IMR-90 (cell line): Measurements from ENCODE around the gene CUL1. TPM values are rescaled to one million over a fixed set of nuclear protein-coding genes. Genes with fewer than 3 reads are reported as not detected.

Source experiments
- ATAC-seq: fragments of 200-7000 bp; cut with Tn5 transposase; 2 replicates; pipeline ENCODE4 v1.9.1; 2020; ENCODE audit warnings: low read depth, mild to moderate bottlenecking, moderate library complexity
- BruUV-seq: library from RNA; stranded (reverse); fragments of 400-500 nt; replicated peaks from 2 replicates; lab custom pipeline; 2021; lab: Mats Ljungman, UMichigan
- CTCF ChIA-PET: fragments of 300-600 bp; formaldehyde crosslinking; extraction: SDS; loops from one replicate; lab custom pipeline; 2021; ENCODE audit warnings: antibody characterized with exemption; lab: Yijun Ruan, JAX
- POLR2A ChIA-PET: fragments of 300-600 bp; sonication (Branson Sonifier 250); formaldehyde crosslinking; loops from one replicate; lab custom pipeline; 2022; ENCODE audit warnings: antibody characterized with exemption; ENCODE audit not compliant: unreplicated experiment; lab: Charles Lee
- DNase-seq: peaks from one replicate; pipeline ENCODE4 v3.0.0; 2013
- H2AFZ ChIP-seq: replicated peaks from 2 replicates; pipeline ENCODE3; 2013; ENCODE audit warnings: low read length, mild to moderate bottlenecking; ENCODE audit not compliant: poor library complexity
- H2AK5ac ChIP-seq: 2 replicates; pipeline ENCODE4 v1.6.1; 2013; ENCODE audit warnings: low read depth, low read length, inconsistent platforms
- H2AK9ac ChIP-seq: replicated peaks from 2 replicates; pipeline ENCODE3; 2013; ENCODE audit warnings: mild to moderate bottlenecking, low read depth, low read length, moderate library complexity; ENCODE audit not compliant: poor library complexity
- H2BK120ac ChIP-seq: 2 replicates; pipeline ENCODE4 v1.6.1; 2013; ENCODE audit warnings: low read depth, low read length, inconsistent platforms
- H2BK15ac ChIP-seq: 3 replicates; pipeline ENCODE4 v1.6.1; 2013; ENCODE audit warnings: low read depth, low read length, inconsistent platforms
- H2BK20ac ChIP-seq: 2 replicates; pipeline ENCODE4 v1.6.1; 2013; ENCODE audit warnings: low read depth, mild to moderate bottlenecking, inconsistent platforms, low read length, moderate library complexity
- H2BK5ac ChIP-seq: 2 replicates; pipeline ENCODE4 v1.6.1; 2013; ENCODE audit warnings: mild to moderate bottlenecking, low read depth, low read length, inconsistent platforms; ENCODE audit not compliant: poor library complexity, severe bottlenecking
- H3K14ac ChIP-seq: replicated peaks from 2 replicates; pipeline ENCODE4 v1.6.1; 2013; ENCODE audit warnings: low read depth, low read length, inconsistent platforms
- H3K18ac ChIP-seq: 2 replicates; pipeline ENCODE4 v1.6.1; 2013; ENCODE audit warnings: low read depth, low read length, control low read depth
- H3K23ac ChIP-seq: 2 replicates; pipeline ENCODE4 v1.6.1; 2013; ENCODE audit warnings: low read depth, low read length, inconsistent platforms
- H3K27ac ChIP-seq: 2 replicates; pipeline ENCODE4 v1.5.1; 2013; ENCODE audit warnings: mild to moderate bottlenecking, control low read depth, low read length; ENCODE audit not compliant: insufficient read depth
- H3K27me3 ChIP-seq: 2 replicates; pipeline ENCODE4 v1.6.1; 2013; ENCODE audit warnings: low read length; ENCODE audit not compliant: control insufficient read depth, insufficient read depth
- H3K36me3 ChIP-seq: 2 replicates; pipeline ENCODE4 v1.6.1; 2013; ENCODE audit warnings: low read length, mixed read lengths; ENCODE audit not compliant: control insufficient read depth, insufficient read depth
- H3K4ac ChIP-seq: 2 replicates; pipeline ENCODE4 v1.6.1; 2013; ENCODE audit warnings: low read depth, low read length, inconsistent platforms
- H3K4me1 ChIP-seq: 2 replicates; pipeline ENCODE4 v1.6.1; 2013; ENCODE audit warnings: low read length, mixed read lengths; ENCODE audit not compliant: control insufficient read depth, insufficient read depth
- H3K4me2 ChIP-seq: 2 replicates; pipeline ENCODE4 v1.6.1; 2013; ENCODE audit warnings: low read depth, mild to moderate bottlenecking, control low read depth, low read length, moderate library complexity
- H3K4me3 ChIP-seq: 2 replicates; pipeline ENCODE4 v1.5.1; 2013; ENCODE audit warnings: low read depth, mild to moderate bottlenecking, control low read depth, low read length, moderate library complexity; ENCODE audit not compliant: insufficient read depth
- H3K56ac ChIP-seq: 2 replicates; pipeline ENCODE4 v1.6.1; 2013; ENCODE audit warnings: low read length, inconsistent platforms; ENCODE audit not compliant: insufficient read depth; ENCODE audit errors: extremely low read depth
- H3K79me1 ChIP-seq, 2 experiments: 2 replicates each; pipeline ENCODE4 v1.6.1; 2013; ENCODE audit warnings: low read length in 2 of 2, inconsistent platforms in 1 of 2, low read depth in 1 of 2
- H3K9ac ChIP-seq: 2 replicates; pipeline ENCODE4 v1.6.1; 2013; ENCODE audit warnings: low read depth, low read length, control low read depth
- H3K9me1 ChIP-seq: 2 replicates; pipeline ENCODE4 v1.6.1; 2013; ENCODE audit warnings: low read length, inconsistent platforms; ENCODE audit not compliant: insufficient read depth
- H3K9me3 ChIP-seq: 2 replicates; pipeline ENCODE4 v1.6.1; 2013; ENCODE audit warnings: low read length; ENCODE audit not compliant: control insufficient read depth, insufficient read depth
- H4K20me1 ChIP-seq: 2 replicates; pipeline ENCODE4 v1.6.1; 2013; ENCODE audit warnings: low read length, inconsistent platforms; ENCODE audit not compliant: insufficient read depth
- H4K5ac ChIP-seq: 2 replicates; pipeline ENCODE4 v1.6.1; 2013; ENCODE audit warnings: mild to moderate bottlenecking, low read depth, low read length, control low read depth
- H4K8ac ChIP-seq, 2 experiments: 2 replicates each; pipeline ENCODE4 v1.6.1; 2013; ENCODE audit warnings: low read depth in 2 of 2, low read length in 2 of 2, control low read depth in 1 of 2, inconsistent platforms in 1 of 2
- H4K91ac ChIP-seq: 2 replicates; pipeline ENCODE4 v1.6.1; 2013; ENCODE audit warnings: low read depth, low read length, inconsistent platforms; ENCODE audit not compliant: insufficient read depth
- BHLHE40 ChIP-seq: fragments of 150-350 bp; IDR thresholded peaks from 2 replicates; pipeline ENCODE4 v1.6.1; 2016; ENCODE audit warnings: mild to moderate bottlenecking, low read depth, low read length
- CHD1 ChIP-seq: IDR thresholded peaks from 2 replicates; pipeline ENCODE4 v1.6.1; 2012; ENCODE audit warnings: low read depth, low read length, improper control_type of control experiment
- ELK1 ChIP-seq: fragments of 150-350 bp; IDR thresholded peaks from 2 replicates; pipeline ENCODE4 v1.6.1; 2016; ENCODE audit warnings: low read depth, mild to moderate bottlenecking, low read length, moderate library complexity, borderline replicate concordance
- FOS ChIP-seq: fragments of 150-350 bp; IDR thresholded peaks from 2 replicates; pipeline ENCODE4 v1.6.1; 2016; ENCODE audit warnings: low read depth, low read length
- MAFK ChIP-seq: IDR thresholded peaks from 2 replicates; pipeline ENCODE4 v1.6.1; 2012; ENCODE audit warnings: low read depth, low read length, improper control_type of control experiment
- MAZ ChIP-seq: IDR thresholded peaks from 2 replicates; pipeline ENCODE4 v1.6.1; 2012; ENCODE audit warnings: low read depth, mild to moderate bottlenecking, low read length, improper control_type of control experiment, moderate library complexity, borderline replicate concordance
- POLR2A ChIP-seq: IDR thresholded peaks from 2 replicates; pipeline ENCODE4 v1.6.1; 2012; ENCODE audit warnings: mild to moderate bottlenecking, low read depth, low read length
- RFX5 ChIP-seq: IDR thresholded peaks from 2 replicates; pipeline ENCODE4 v1.8.0; 2012; ENCODE audit warnings: low read depth, mild to moderate bottlenecking, low read length, moderate library complexity
- SMC3 ChIP-seq: fragments of 150-350 bp; IDR thresholded peaks from 2 replicates; pipeline ENCODE4 v1.6.1; 2016; ENCODE audit warnings: low read depth, mild to moderate bottlenecking, antibody characterized with exemption, low read length, moderate library complexity
- WGBS, 2 experiments: methylation state at CpG; one replicate each; pipeline versions ENCODE4 v1.1.5 to v1.1.7; 2013; ENCODE audit warnings: missing lambda C conversion rate in 2 of 2; ENCODE audit not compliant: insufficient read length in 1 of 2; ENCODE audit errors: extremely low coverage in 2 of 2; 5-methylcytosine and 5-hydroxymethylcytosine counted together
- dilution Hi-C: fragments of 300-500 bp; cut with HindIII; formaldehyde crosslinking; loops from one replicate; pipeline ENCODE4 v1.14.3; 2018; ENCODE audit warnings: low sequenced_read_pairs; ENCODE audit not compliant: unreplicated experiment
- in situ Hi-C: fragments of 300-500 bp; cut with MboI; formaldehyde crosslinking; loops from 3 replicates; pipeline ENCODE4 v1.14.3; 2019; ENCODE audit warnings: low sequenced_read_pairs, inconsistent platforms, mixed read lengths
- intact Hi-C: fragments of 100-400 bp; cut with micrococcal nuclease; formaldehyde crosslinking; loops from 2 replicates; pipeline ENCODE4 v1.10.0; 2022
- polyA plus RNA-seq, 3 experiments: library from polyadenylated mRNA; depleted of rRNA; stranded (reverse); fragments of >200 nt; gene quantifications; 2 replicates each; pipeline ENCODE4 v1.2.3, GENCODE V29; 2012; ENCODE audit warnings: low replicate concordance in 1 of 3
- total RNA-seq: library from RNA; depleted of rRNA; stranded (reverse); fragments of >200 nt; gene quantifications from 2 replicates; pipeline ENCODE4 v1.2.3, GENCODE V29; 2012
- TF ChIP-seq, protein P1 (sequence below): fragments of 150-350 bp; IDR thresholded peaks from 2 replicates; pipeline ENCODE4 v1.6.1; 2017; ENCODE audit warnings: mild to moderate bottlenecking, antibody characterized with exemption, low read length, low read depth

CUL1 gene
- total and polyA plus RNA-seq, 2 of the 4 experiments (the other 2 are of a cell fraction): 44.0 to 46.2 TPM

DNA sequence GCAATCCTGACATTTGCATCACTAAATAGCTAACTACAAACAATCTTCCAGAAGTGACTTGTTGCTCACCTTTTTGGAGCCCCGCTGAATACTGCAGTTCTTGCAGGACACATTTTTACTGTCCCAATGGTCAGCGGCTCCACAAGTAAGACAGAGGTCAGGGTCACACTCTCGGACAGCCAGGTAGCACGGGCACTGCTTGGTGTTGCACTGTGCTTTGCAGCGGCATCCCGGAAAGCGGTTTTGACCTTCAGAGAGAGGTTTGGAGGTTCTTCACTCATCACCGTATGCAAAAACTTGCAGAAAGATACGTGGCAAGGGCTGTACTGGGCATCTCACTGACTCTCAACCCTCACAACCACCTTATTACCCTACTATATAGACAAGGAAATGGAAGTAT lies 115.2 kb downstream of the CUL1 start:
- Histone ChIP-seq H2BK120ac (no peak overlapping the region), H3K4me1 (no peaks in the 10 kb centered on the region), H3K27me3 (no peaks in the 10 kb centered on the region), H3K79me1 (peaks cover 7 to 11% of the 10 kb centered on the region in 2 experiments), H3K18ac (no peak overlapping the region), H3K4ac (no peak overlapping the region), H4K91ac (no peak overlapping the region), H3K9ac (no peak overlapping the region), H2AK9ac (no peak overlapping the region), H3K9me1 (peaks cover 7% of the 10 kb centered on the region; the same call in 1 of the 2 replicates), H3K23ac (no peak overlapping the region; the same call in 1 of the 2 replicates), H4K8ac (no peak overlapping the region), H3K4me3 (no peak overlapping the region), H4K5ac (no peak overlapping the region), H3K56ac (no peak overlapping the region), H4K20me1 (no peaks in the 10 kb centered on the region), H3K4me2 (no peak overlapping the region), H3K27ac (no peak overlapping the region), H3K9me3 (no peaks in the 10 kb centered on the region), H2BK20ac (no peak overlapping the region), H2BK5ac (no peak overlapping the region), H3K14ac (no peak overlapping the region), H2BK15ac (no peak overlapping the region), H2AK5ac (no peak overlapping the region), H2AFZ (no peak overlapping the region), H3K36me3 (peaks cover 14% of the 10 kb centered on the region)
- TF ChIP-seq CHD1 (no peak), MAZ (no peak), MAFK (no peak), BHLHE40 (no peak), ELK1 (no peak), SMC3 (no peak), FOS (no peak), POLR2A (no peak), RFX5 (no peak)
- TF ChIP-seq, protein P1, sequence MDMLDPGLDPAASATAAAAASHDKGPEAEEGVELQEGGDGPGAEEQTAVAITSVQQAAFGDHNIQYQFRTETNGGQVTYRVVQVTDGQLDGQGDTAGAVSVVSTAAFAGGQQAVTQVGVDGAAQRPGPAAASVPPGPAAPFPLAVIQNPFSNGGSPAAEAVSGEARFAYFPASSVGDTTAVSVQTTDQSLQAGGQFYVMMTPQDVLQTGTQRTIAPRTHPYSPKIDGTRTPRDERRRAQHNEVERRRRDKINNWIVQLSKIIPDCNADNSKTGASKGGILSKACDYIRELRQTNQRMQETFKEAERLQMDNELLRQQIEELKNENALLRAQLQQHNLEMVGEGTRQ: no peak
- ChIA-PET CTCF (no interaction called here), POLR2A (interaction anchor here (0.6 kb wide), 1 partner anchor 50 kb away, joined by 3 read pairs; no protein-coding TSS in a partner anchor)
- in situ Hi-C loops: no loop called here
- intact Hi-C loops: no loop called here
- ATAC-seq (no peak), DNase-seq (no peak)
- dilution Hi-C loops: no loop called here
- no TSS peak for BruUV-seq
- 93% methylated on average over 6 of the region's 9 CpGs; no CpG with 5 or more reads in 1 of the 2 experiments for WGBS, 2 experiments
